ENCODE measurements around the gene FASTK.

Gene FASTK

GRCh38 chr7:151095123-151095797, 14.7 kb upstream of the FASTK start:
- no peak for DNase-seq

GRCh38 chr7:151094675-151095074, 14.1 kb upstream of the FASTK start:
- DNase-seq: no peak

DNA sequence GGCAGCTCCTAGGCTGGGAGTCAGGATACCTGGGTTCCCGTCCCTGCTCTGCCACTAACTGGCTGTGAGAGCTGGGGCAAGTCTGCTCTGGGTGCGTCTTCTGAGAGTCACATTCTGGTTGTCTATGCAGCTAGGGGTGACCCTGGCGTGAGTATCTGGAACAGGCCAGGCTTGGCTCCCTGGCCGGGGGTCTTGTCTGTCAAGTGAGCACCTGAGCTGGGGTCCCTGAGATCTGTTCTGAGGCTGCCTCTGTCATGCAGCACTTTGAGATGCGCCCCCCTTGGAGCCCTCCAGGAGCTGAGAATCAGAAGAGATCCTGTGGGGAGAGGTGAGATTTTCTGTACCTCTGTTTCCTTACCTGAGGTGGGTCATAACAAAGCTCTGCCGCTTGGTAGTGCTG, 13.1 kb upstream of the FASTK start:
- DNase-seq: no peak

- no peak for DNase-seq
These were observed 11.4 kb upstream of the FASTK start for GRCh38 chr7:151091988-151092387.

- no peak for DNase-seq
These were observed 10.8 kb upstream of the FASTK start for GRCh38 chr7:151091431-151091830.

DNA sequence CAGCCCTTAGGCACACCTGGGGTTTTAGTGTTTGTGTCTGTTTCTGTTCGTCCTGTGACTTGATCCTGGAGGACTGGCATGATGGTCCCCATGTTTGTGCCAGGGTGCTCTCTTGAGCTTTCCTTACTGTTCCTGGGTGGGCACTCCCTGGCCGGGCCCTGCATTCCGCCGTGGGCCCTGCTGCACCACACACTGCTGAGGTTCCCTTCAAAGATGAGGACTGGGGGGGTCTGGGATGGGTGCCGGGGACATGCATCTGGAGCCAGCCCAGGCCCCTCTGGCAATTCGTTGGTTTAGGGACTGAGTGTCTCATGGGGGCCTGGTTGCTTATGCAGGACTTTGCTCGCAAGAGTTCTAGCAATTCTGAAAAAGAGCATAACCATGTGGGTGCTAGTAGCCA, 10.4 kb upstream of the FASTK start:
- DNase-seq: no peak

- DNase-seq: peak; percentile 91
These were observed 9.5 kb upstream of the FASTK start for GRCh38 chr7:151089893-151090730.

- peak; percentile 96 for DNase-seq
These were observed 8.5 kb upstream of the FASTK start for GRCh38 chr7:151088856-151089699.

- peak; percentile 60 for DNase-seq
These were observed 7.6 kb upstream of the FASTK start for GRCh38 chr7:151088019-151088855.

DNA sequence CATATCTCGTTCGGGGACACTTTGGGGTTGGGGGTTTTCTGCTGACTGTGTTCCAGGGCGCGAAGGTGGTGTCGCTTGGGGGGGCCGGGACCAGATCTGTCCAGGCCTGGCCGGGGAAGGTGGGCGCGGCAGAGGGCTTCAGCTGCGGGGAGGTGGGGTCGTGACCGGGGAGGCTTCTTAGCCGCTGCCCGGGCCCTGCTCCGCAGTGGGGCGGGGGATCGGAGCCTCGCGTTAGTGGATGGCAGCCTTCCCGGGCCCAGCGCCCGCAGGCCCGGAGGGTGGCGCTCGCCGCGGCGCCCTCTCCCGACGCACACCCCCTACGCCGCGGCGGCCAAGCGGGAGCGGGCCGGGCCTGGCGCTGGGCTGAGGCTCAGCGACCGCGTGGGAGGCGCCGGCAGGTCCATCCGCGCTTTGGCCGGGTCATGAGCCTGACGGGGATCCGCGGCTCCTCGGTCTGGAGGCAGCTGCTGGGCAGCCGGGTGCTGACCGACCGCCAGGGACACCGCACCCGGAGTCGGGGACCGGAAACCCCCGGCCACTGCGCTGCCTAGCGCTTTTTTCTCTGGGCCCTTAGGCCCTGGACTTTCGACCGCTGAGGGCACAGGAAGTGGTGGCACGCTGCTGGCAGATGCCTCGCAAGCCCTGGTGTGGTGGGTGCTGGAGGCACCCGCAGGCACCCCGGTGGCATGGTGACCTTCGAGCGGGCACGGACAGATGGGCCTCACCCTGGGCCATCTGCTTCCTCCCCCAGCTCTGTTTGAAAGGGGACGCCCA, 6.8 kb upstream of the FASTK start:
- DNase-seq: no peak

DNA sequence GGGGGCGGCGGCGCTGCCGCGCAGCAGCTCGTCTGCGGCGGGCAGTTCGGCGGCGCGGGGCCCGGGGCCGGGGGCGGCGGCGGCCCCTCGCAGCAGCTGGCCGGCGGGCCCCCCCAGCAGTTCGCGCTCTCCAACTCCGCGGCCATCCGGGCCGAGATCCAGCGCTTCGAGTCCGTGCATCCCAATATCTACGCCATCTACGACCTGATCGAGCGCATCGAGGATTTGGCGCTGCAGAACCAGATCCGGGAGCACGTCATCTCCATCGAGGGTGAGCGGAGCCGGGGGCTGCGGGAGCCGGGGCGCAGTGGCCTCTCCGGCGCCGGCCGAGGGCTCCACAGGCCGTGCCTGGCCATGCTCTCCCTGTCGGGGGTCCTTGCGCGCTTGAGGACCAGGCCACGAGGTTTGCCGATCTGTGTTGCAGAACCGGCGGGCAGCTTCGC, 6.2 kb upstream of the FASTK start:
- peak; percentile 26 for DNase-seq

GRCh38 chr7:151085691-151086620, 5.3 kb upstream of the FASTK start, which contains the start of gene AGAP3:
TSS of gene AGAP3 (plus strand) at chr7:151086475. CDS start at chr7:151086742, 267 bp downstream.
- DNase-seq: peak; percentile 34

DNA sequence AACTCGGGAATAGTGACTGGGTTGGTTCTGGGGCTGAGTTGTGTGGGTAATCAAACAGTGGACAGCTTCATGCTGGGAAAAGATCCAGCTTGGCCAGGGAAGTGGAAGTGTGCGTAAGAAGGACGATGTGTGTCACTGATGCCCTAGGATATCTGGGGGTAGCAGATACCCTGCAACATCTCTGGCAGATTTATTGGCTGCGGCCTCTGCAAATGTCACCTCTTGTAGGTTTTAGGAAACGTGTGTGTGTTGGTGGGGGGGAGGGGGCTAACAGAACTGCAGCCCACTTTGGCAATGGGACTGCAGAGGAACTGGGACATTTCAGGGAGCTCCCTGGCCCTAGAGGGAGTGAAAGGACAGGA, 4.7 kb upstream of the FASTK start:
- DNase-seq: no peak

DNA sequence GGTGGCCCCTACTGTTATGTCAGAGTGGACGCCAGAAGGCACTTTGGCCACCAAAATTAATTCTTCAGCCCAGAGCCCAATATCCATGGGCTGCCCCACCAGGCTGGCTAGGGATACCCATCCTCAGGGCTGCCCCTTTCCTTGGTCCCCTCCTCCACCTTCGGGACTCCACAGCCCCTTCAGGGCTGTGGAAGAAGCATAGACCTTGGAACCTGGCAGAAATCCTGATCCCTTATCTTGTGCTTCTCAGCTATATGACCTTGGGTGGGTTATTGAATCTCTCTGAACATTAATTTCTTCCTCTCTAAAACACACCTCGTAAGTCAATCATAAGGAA, 3.2 kb upstream of the FASTK start:
- no peak for DNase-seq

- DNase-seq: peak; percentile 76
These were observed 2.6 kb upstream of the FASTK start, which contains the start of gene TMUB1 for GRCh38 chr7:151083071-151083823. TSS of gene TMUB1 (minus strand) at chr7:151083493. CDS start at chr7:151082563, 930 bp downstream.

DNA sequence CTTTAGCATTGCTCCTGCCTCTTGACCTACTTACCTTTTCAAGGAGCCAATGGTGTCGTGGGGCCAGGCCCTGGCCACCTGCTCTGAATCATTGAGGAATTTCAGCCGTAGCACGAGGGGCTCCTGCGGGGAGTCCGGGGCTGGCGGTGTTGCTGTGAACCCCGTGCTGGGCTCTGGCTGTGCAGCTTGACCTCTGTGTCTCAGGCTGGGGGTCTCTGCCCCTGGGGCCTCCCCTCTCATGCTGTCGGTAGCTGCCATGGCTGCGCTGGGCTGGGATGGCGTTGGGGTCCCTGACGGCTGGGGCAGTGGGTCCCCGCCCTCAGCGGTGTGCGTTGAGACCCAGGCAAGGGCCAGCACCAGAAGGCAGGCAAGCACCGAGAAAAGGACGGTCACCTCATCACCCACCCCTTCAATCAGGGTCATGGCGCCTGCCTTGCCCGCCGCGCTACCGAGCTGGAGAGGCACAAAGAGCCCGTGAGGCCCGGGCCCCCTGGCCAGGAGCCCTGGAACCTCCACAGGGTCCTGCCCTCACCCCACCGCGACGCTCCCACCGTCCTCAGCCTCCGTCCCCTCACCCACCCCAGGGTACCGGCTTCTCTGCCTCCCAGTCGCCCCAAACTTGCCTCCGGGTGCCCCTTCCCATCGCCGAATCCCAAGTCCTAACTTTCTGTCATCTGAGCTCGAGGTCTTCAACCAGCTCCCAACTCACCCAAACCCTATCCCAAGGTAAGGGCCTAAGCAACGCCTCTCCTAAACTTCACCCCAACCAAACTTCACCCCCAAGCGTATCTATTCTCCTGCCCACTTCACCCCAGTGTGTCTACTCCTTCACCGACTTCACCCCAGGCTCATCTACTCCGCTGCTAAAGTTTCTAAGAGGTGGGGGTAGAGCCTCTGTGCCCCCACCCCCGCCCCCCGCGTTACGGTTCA, 1.8 kb upstream of the FASTK start:
- no peak for DNase-seq

DNA sequence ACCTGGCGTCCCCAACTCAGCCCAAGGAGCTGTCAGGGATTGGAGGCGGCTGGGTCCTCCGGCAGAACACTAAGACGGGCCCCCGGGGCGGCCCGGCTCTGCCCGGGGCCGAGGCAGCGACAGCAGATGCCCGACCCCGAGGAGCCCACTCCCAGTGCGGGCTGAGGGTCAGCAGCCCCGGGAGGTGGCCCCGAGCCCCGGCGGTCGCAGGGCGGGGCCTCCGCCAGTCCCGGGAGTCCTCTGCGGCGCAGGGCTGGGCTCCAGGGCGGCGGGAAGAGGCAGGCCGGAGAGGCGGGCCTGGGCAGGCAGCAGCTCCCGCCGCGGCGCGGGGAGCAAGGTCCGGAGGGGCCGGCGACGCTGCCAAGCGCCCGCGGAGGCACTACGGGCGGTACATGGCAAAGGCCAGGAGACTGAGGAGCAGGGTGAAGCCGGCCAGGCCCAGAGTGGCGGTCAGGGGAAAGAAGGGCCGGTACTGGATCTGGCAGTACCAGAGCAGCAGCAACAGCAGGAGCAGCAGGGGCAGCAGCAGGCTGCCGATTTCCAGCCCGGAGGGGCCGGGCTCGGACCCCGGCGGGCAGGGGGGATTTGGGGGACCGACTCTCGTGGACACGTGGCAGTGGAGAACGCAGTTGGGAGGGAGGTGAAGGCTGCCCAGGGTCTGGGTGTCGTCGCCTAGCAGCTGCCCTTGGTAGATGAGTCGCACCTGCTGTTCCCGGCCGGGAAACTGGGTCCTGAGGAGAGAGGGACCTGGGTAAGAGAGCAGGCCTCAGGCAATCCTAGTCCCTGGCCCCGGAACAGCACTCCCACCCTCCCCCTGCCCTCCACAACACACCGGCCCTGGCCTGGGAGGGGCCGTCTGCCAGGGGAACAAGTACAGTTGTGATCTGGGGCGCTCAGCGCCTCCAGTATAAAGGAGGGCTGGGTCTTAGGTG, 827 bp upstream of the FASTK start:
- DNase-seq: peak; percentile 12

All from NCI-H2171 treated with DMSO at 0.1 percent for 48 hours (cell line).